H1 (cell line): ENCODE data around the gene COL2A1. TPM values are rescaled to one million over a fixed set of nuclear protein-coding genes. Genes with fewer than 3 reads are reported as not detected.

Experiments
- CTCF ChIA-PET: fragments of 300-600 bp; sonication (Branson Sonifier 250); formaldehyde crosslinking; loops from one replicate; lab custom pipeline; 2021; ENCODE audit not compliant: partially characterized antibody; lab: Charles Lee
- POLR2A ChIA-PET: fragments of 300-600 bp; sonication (Branson Sonifier 250); formaldehyde crosslinking; loops from one replicate; lab custom pipeline; 2021; ENCODE audit warnings: inconsistent platforms; ENCODE audit not compliant: partially characterized antibody; lab: Charles Lee
- DNase-seq, 2 experiments: peaks; one replicate each; pipeline versions ENCODE4 v3.0.0 to v3.0.0-alpha.2; 2010 to 2022; ENCODE audit warnings: low spot score in 2 of 2, low read depth in 1 of 2, mixed read lengths in 1 of 2
- FAIRE-seq: peaks from 2 replicates; lab custom pipeline; 2011; peaks lifted over from hg19 to GRCh38; lab: Jason Lieb, UNC
- H2AFZ ChIP-seq: 2 replicates; pipeline ENCODE4 v1.8.1; 2012; ENCODE audit warnings: low read length, inconsistent platforms
- H2AK5ac ChIP-seq: 2 replicates; pipeline ENCODE4 v1.6.1; 2013; ENCODE audit warnings: low read depth, low read length
- H2BK120ac ChIP-seq: replicated peaks from 2 replicates; pipeline ENCODE3; 2013; ENCODE audit warnings: low read depth, low read length, inconsistent platforms
- H2BK12ac ChIP-seq: 2 replicates; pipeline ENCODE4 v1.6.1; 2013; ENCODE audit warnings: low read depth, low read length
- H2BK15ac ChIP-seq: 2 replicates; pipeline ENCODE4 v1.6.1; 2013; ENCODE audit warnings: low read length
- H2BK20ac ChIP-seq: 2 replicates; pipeline ENCODE4 v1.6.1; 2013; ENCODE audit warnings: low read length
- H2BK5ac ChIP-seq: 2 replicates; pipeline ENCODE4 v1.6.1; 2013; ENCODE audit warnings: low read depth, low read length
- H3K14ac ChIP-seq: 2 replicates; pipeline ENCODE4 v1.6.1; 2013; ENCODE audit warnings: inconsistent platforms; ENCODE audit not compliant: insufficient read length
- H3K18ac ChIP-seq: 2 replicates; pipeline ENCODE4 v1.6.1; 2013; ENCODE audit warnings: low read length; ENCODE audit errors: extremely low read depth
- H3K23ac ChIP-seq: 2 replicates; pipeline ENCODE4 v1.6.1; 2013; ENCODE audit warnings: inconsistent platforms; ENCODE audit not compliant: insufficient read length
- H3K23me2 ChIP-seq: 2 replicates; pipeline ENCODE4 v1.6.1; 2013; ENCODE audit warnings: low read depth, low read length
- H3K27ac ChIP-seq: 2 replicates; pipeline ENCODE4 v1.6.1; 2011; ENCODE audit warnings: low read depth, low read length, inconsistent platforms
- H3K27me3 ChIP-seq, 4 experiments: replicated peaks in 1 of 4; 1 replicate in 1 of 4; 2 replicates in 3 of 4; pipeline versions ENCODE4 v1.6.1 to v1.8.1; 2011 to 2013; ENCODE audit warnings: low read length in 3 of 4, mild to moderate bottlenecking in 3 of 4, inconsistent platforms in 2 of 4, mixed read lengths in 2 of 4, moderate library complexity in 1 of 4; ENCODE audit not compliant: control insufficient read depth in 3 of 4, insufficient read depth in 3 of 4; ENCODE audit errors: extremely low read depth in 1 of 4
- H3K36me3 ChIP-seq, 4 experiments: 2 replicates each; pipeline versions ENCODE4 v1.6.1 to v1.8.1; 2011 to 2013; ENCODE audit warnings: mild to moderate bottlenecking in 4 of 4, low read length in 3 of 4, moderate library complexity in 2 of 4, control low read depth in 1 of 4, inconsistent platforms in 1 of 4; ENCODE audit not compliant: insufficient read depth in 4 of 4, control insufficient read depth in 2 of 4
- H3K4ac ChIP-seq: replicated peaks from 2 replicates; pipeline ENCODE3; 2013; ENCODE audit warnings: low read length, low read depth, mixed read lengths, inconsistent platforms; ENCODE audit not compliant: insufficient read length
- H3K4me1 ChIP-seq, 4 experiments: replicated peaks in 1 of 4; 1 replicate in 1 of 4; 2 replicates in 3 of 4; pipeline versions ENCODE4 v1.6.1 to v1.8.1; 2011 to 2013; ENCODE audit warnings: low read length in 3 of 4, inconsistent platforms in 2 of 4, mixed read lengths in 1 of 4; ENCODE audit not compliant: insufficient read depth in 4 of 4, control insufficient read depth in 3 of 4
- H3K4me2 ChIP-seq, 2 experiments: 2 replicates each; pipeline versions ENCODE4 v1.6.1 to v1.8.1; 2011 to 2013; ENCODE audit warnings: low read depth in 2 of 2, low read length in 2 of 2, control low read depth in 1 of 2, inconsistent platforms in 1 of 2, mild to moderate bottlenecking in 1 of 2; ENCODE audit not compliant: insufficient read depth in 1 of 2
- H3K4me3 ChIP-seq, 4 experiments: fragments of 200-600, 300-600 bp in 1 of 4; sonication (generic), shearing (Covaris generic), sonication (Bioruptor Twin) in 1 of 4; 2 replicates each; pipeline versions ENCODE4 v1.5.1 to v1.8.1; 2011 to 2016; ENCODE audit warnings: low read length in 4 of 4, low read depth in 3 of 4, control low read depth in 2 of 4, inconsistent platforms in 2 of 4, mild to moderate bottlenecking in 2 of 4, mixed read lengths in 1 of 4, moderate library complexity in 1 of 4; ENCODE audit not compliant: insufficient read depth in 2 of 4; ENCODE audit errors: extremely low read depth in 1 of 4
- H3K56ac ChIP-seq: replicated peaks from 2 replicates; pipeline ENCODE3; 2013; ENCODE audit warnings: low read depth, mild to moderate bottlenecking, mixed read lengths, low read length, inconsistent platforms; ENCODE audit not compliant: insufficient read length
- H3K79me1 ChIP-seq: 2 replicates; pipeline ENCODE4 v1.6.1; 2013; ENCODE audit warnings: low read depth, low read length, control low read depth
- H3K79me2 ChIP-seq, 2 experiments: 2 replicates each; pipeline versions ENCODE4 v1.6.1 to v1.8.1; 2012 to 2013; ENCODE audit warnings: low read length in 2 of 2, mild to moderate bottlenecking in 2 of 2, inconsistent platforms in 1 of 2; ENCODE audit not compliant: insufficient read depth in 2 of 2, control insufficient read depth in 1 of 2
- H3K9ac ChIP-seq, 4 experiments: replicated peaks in 1 of 4; 1 replicate in 1 of 4; 2 replicates in 3 of 4; pipeline versions ENCODE4 v1.6.1 to v1.8.1; 2011 to 2013; ENCODE audit warnings: low read depth in 3 of 4, low read length in 3 of 4, control low read depth in 2 of 4, mild to moderate bottlenecking in 2 of 4, moderate library complexity in 2 of 4, inconsistent platforms in 1 of 4; ENCODE audit errors: extremely low read depth in 1 of 4
- H3K9me3 ChIP-seq, 2 experiments: 2 replicates each; pipeline versions ENCODE4 v1.6.1 to v1.8.1; 2012 to 2013; ENCODE audit warnings: mild to moderate bottlenecking in 2 of 2, moderate library complexity in 2 of 2, control low read depth in 1 of 2, inconsistent platforms in 1 of 2, low read depth in 1 of 2, low read length in 1 of 2, mixed read lengths in 1 of 2; ENCODE audit not compliant: insufficient read depth in 2 of 2
- H4K20me1 ChIP-seq, 2 experiments: replicated peaks in 1 of 2; 2 replicates each; pipeline versions ENCODE3 to v1.8.1; 2011 to 2013; ENCODE audit warnings: inconsistent platforms in 2 of 2, low read length in 2 of 2, mild to moderate bottlenecking in 1 of 2; ENCODE audit not compliant: insufficient read depth in 2 of 2, control insufficient read depth in 1 of 2
- H4K5ac ChIP-seq: 2 replicates; pipeline ENCODE4 v1.6.1; 2013; ENCODE audit warnings: low read length, low read depth, mixed read lengths, inconsistent platforms; ENCODE audit not compliant: insufficient read length
- H4K8ac ChIP-seq: 2 replicates; pipeline ENCODE4 v1.8.0; 2013; ENCODE audit warnings: mild to moderate bottlenecking, moderate library complexity, low read length, inconsistent platforms; ENCODE audit not compliant: insufficient read depth; ENCODE audit errors: extremely low read depth
- H4K91ac ChIP-seq: replicated peaks from 2 replicates; pipeline ENCODE3; 2013; ENCODE audit warnings: low read length, mixed read lengths, inconsistent platforms; ENCODE audit not compliant: insufficient read length
- CHD2 ChIP-seq: IDR thresholded peaks from 2 replicates; pipeline ENCODE4 v1.6.1; 2012; ENCODE audit warnings: low read length, improper control_type of control experiment
- EGR1 ChIP-seq: IDR thresholded peaks from 2 replicates; pipeline ENCODE4 v1.6.1; 2011; ENCODE audit warnings: low read depth, low read length, borderline replicate concordance
- GABPA ChIP-seq: IDR thresholded peaks from 2 replicates; pipeline ENCODE4 v1.6.1; 2011; ENCODE audit warnings: mild to moderate bottlenecking, low read length, moderate library complexity, borderline replicate concordance; ENCODE audit not compliant: insufficient read depth
- KDM1A ChIP-seq: fragments of 200-600, 300-600 bp; sonication (generic); IDR thresholded peaks from 2 replicates; pipeline ENCODE4 v1.7.1; 2016; ENCODE audit warnings: mild to moderate bottlenecking, low read length, borderline replicate concordance
- KDM4A ChIP-seq: IDR thresholded peaks from one replicate; pipeline ENCODE4 v1.7.1; 2012; ENCODE audit warnings: low read depth, mild to moderate bottlenecking, moderate library complexity, low read length, inconsistent platforms; ENCODE audit not compliant: severe bottlenecking
- POLR2A ChIP-seq, 2 experiments: IDR thresholded peaks; 1 replicate in 1 of 2; 2 replicates in 1 of 2; pipeline ENCODE4 v1.6.1; 2011; ENCODE audit warnings: low read depth in 2 of 2, low read length in 2 of 2, mild to moderate bottlenecking in 2 of 2; ENCODE audit errors: control extremely low read depth in 1 of 2
- RBBP5 ChIP-seq: IDR thresholded peaks from 2 replicates; pipeline ENCODE4 v1.7.1; 2012; ENCODE audit warnings: low read depth, mild to moderate bottlenecking, inconsistent platforms, low read length, moderate library complexity, borderline replicate concordance
- SAP30 ChIP-seq: fragments of 300-600 bp; sonication (generic); IDR thresholded peaks from 2 replicates; pipeline ENCODE4 v1.7.1; 2012; ENCODE audit warnings: low read length, moderate library complexity, mild to moderate bottlenecking, inconsistent platforms; ENCODE audit not compliant: insufficient read depth, insufficient replicate concordance
- WGBS, 2 experiments: shearing (Covaris generic) in 1 of 2; methylation state at CpG; one replicate each; pipeline versions ENCODE4 v1.1.6 to v1.1.7; 2013 to 2015; ENCODE audit warnings: low lambda C conversion rate in 2 of 2, mixed read lengths in 2 of 2, inconsistent platforms in 1 of 2, low coverage in 1 of 2, missing lambda C conversion rate in 1 of 2; ENCODE audit not compliant: insufficient replicate concordance in 2 of 2, insufficient coverage in 1 of 2, insufficient read length in 1 of 2; ENCODE audit errors: extremely low coverage in 1 of 2, missing lambda C conversion rate in 1 of 2; 5-methylcytosine and 5-hydroxymethylcytosine counted together
- polyA plus RNA-seq, 7 experiments: library from polyadenylated mRNA; depleted of rRNA in 3 of 7; stranded (reverse) in 5 of 7; unstranded in 2 of 7; fragments of >200 nt in 5 of 7; fragments of 200-250 nt in 2 of 7; gene quantifications; 1 replicate in 5 of 7; 2 replicates in 1 of 7; 4 replicates in 1 of 7; pipeline versions ENCODE4 v1.2.1 to v1.2.3, GENCODE V29; 2011 to 2013; ENCODE audit warnings: missing spikeins in 2 of 7, mixed read lengths in 2 of 7
- total RNA-seq: library from RNA; stranded (reverse); fragmentation: NEBNext Ultra II Directional; extraction: Animal tissue kit (Norgen Biotek cat#: 25700); gene quantifications from 2 replicates; pipeline ENCODE4 v1.2.1, GENCODE V29; 2021
- TF ChIP-seq, protein P1 (sequence below): IDR thresholded peaks from 2 replicates; pipeline ENCODE4 v1.6.1; 2012; ENCODE audit warnings: inconsistent platforms
- TF ChIP-seq, protein P2 (sequence below): IDR thresholded peaks from 2 replicates; pipeline ENCODE4 v1.6.1; 2011; ENCODE audit warnings: low read length, improper control_type of control experiment

Gene COL2A1
- total and polyA plus RNA-seq, 2 of the 8 experiments (the other 6 are each of a cell fraction or from before 2014, with no cell fraction given), result 4.2 to 14.6 TPM

DNA sequence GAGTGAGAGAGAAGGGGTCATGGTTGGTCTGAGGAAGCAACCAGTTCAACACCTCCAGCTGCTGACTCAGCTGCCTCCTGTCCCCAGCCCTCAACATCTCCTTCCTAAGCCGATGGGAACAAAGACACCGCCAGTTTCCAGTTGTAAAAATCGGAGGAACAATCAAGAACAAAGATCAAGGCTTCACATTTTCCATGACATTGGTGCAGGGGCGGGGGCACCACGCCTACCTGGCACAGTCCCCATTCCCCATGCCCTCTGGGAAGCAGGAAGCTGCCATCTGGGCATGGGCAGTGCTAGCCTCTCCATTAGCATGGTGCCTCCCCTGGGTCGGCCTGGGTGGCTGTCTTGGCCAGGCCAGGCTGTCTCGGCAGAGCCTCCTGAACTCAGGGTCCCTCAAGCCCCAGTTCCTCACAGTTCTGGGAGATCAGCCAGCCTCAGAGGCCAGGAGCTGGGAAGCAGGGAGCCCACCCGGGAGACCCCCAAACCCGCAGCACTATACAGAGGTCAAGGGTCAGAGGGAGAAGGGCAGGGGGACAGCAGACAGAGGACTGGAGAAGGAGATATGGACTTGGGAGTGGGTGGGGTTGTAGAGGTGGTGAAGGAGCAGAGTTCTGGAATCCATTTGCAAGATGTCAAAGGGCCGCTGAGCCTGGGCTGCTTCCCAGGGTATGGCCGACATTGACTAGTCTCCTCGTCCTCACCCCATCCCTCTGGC is 60.5 kb downstream of the COL2A1 start:
- no peak overlapping the region for H2AFZ ChIP-seq
- no peaks in the 10 kb centered on the region for H3K9me3 ChIP-seq
- H2AK5ac ChIP-seq, result no peak overlapping the region
- no peak overlapping the region; the same call in 1 of the 2 replicates for H3K18ac ChIP-seq
- H3K27ac ChIP-seq, result no peak overlapping the region
- H3K4ac ChIP-seq, result no peak overlapping the region
- H3K4me3 ChIP-seq, result no peak overlapping the region
- no peak overlapping the region for H3K23ac ChIP-seq
- WGBS, 2 experiments, result 83% methylated on average over 11 of the region's 12 CpGs; no CpG with 5 or more reads in 1 of the 2 experiments
- H3K79me2 ChIP-seq, result no peaks in the 10 kb centered on the region
- no peak overlapping the region for H3K56ac ChIP-seq
- H3K14ac ChIP-seq, result no peak overlapping the region
- DNase-seq, result no peak
- H2BK120ac ChIP-seq, result no peak overlapping the region
- H3K23me2 ChIP-seq, result peaks cover 6% of the 10 kb centered on the region
- no peaks in the 10 kb centered on the region for H3K79me1 ChIP-seq
- H3K9ac ChIP-seq, result no peak overlapping the region
- H2BK20ac ChIP-seq, result 0 out of 2 replicates have a peak overlapping the region, but pooled peaks have one; percentile 13
- H2BK12ac ChIP-seq, result 0 out of 2 replicates have a peak overlapping the region, but pooled peaks have one; percentile 50
- no peaks in the 10 kb centered on the region for H3K36me3 ChIP-seq
- no peak overlapping the region for H4K91ac ChIP-seq
- no peak for FAIRE-seq
- H4K8ac ChIP-seq, result no peak overlapping the region
- H3K4me2 ChIP-seq, result no peak overlapping the region; a peak in 1 of 4 replicates
- peaks cover 0 to 16% (median 13%) of the 10 kb centered on the region in 4 experiments; a peak in 5 of 7 replicates for H3K4me1 ChIP-seq
- H4K20me1 ChIP-seq, result peaks cover 0 to 2% of the 10 kb centered on the region in 2 experiments
- CTCF ChIA-PET, result interaction anchor here (0.6 to 2.6 kb wide), 6 partner anchors 20 to 242 kb away, joined by 3 to 7 read pairs (median 3); partner anchors contain the start of genes TMEM106C and VDR
- H3K27me3 ChIP-seq, result peaks cover 0 to 20% (median 16%) of the 10 kb centered on the region in 4 experiments; a peak in 5 of 7 replicates
- peak overlapping the region; percentile 30; the same call in 1 of the 2 replicates for H2BK5ac ChIP-seq
- POLR2A ChIA-PET, result interaction anchor here (1.1 kb wide), 1 partner anchor 38 kb away, joined by 3 read pairs; no protein-coding TSS in a partner anchor
- peak overlapping the region; percentile 81 for H2BK15ac ChIP-seq
- H4K5ac ChIP-seq, result no peak overlapping the region
- TF ChIP-seq GABPA (no peak), RBBP5 (no peak), SAP30 (no peak), KDM1A (no peak), EGR1 (no peak), CHD2 (no peak), POLR2A (IDR thresholded peaks at IDR 0.05; ENCODE audit: control extremely low read depth in 1 of 2, low read depth in 2 of 2, low read length in 2 of 2) (no peak), KDM4A (no peak)
- TF ChIP-seq, protein P1, sequence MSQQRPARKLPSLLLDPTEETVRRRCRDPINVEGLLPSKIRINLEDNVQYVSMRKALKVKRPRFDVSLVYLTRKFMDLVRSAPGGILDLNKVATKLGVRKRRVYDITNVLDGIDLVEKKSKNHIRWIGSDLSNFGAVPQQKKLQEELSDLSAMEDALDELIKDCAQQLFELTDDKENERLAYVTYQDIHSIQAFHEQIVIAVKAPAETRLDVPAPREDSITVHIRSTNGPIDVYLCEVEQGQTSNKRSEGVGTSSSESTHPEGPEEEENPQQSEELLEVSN, result no peak
- TF ChIP-seq, protein P2, sequence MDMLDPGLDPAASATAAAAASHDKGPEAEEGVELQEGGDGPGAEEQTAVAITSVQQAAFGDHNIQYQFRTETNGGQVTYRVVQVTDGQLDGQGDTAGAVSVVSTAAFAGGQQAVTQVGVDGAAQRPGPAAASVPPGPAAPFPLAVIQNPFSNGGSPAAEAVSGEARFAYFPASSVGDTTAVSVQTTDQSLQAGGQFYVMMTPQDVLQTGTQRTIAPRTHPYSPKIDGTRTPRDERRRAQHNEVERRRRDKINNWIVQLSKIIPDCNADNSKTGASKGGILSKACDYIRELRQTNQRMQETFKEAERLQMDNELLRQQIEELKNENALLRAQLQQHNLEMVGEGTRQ, result no peak
